ENCODE measurements around the gene RHOBTB3.

GRCh38 chr5:95733107-95733665 lies 2.0 kb downstream of the RHOBTB3 start:
- TF ChIP-seq CTCF (IDR thresholded peaks at IDR 0.05) (no peak), POLR2AphosphoS5 (IDR thresholded peaks at IDR 0.05) (no peak)
